HG03520 (cell line): ENCODE measurements around the gene TAS2R5.
"Not testable (repeated sequence)": the region's sequence is repeated elsewhere in the genome, so short reads cannot be mapped to it uniquely, and the experiment has no call there.

Experiments
- ATAC-seq: cut with Tn5 transposase; IDR thresholded peaks from one replicate; pipeline ENCODE4 v1.9.1; 2021; ENCODE audit warnings: mild to moderate bottlenecking, moderate library complexity; ENCODE audit not compliant: unreplicated experiment

Gene TAS2R5, protein sequence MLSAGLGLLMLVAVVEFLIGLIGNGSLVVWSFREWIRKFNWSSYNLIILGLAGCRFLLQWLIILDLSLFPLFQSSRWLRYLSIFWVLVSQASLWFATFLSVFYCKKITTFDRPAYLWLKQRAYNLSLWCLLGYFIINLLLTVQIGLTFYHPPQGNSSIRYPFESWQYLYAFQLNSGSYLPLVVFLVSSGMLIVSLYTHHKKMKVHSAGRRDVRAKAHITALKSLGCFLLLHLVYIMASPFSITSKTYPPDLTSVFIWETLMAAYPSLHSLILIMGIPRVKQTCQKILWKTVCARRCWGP

GRCh38 chr7:141789917-141790316 is at the start of gene TAS2R5:
Gene TAS2R5, plus strand, starts transcription at chr7:141790217. Its CDS starts 145 bp downstream, at chr7:141790362.
- ATAC-seq: no peak

GRCh38 chr7:141742229-141742628 is 47.8 kb upstream of the TAS2R5 start:
- no peak for ATAC-seq

DNA sequence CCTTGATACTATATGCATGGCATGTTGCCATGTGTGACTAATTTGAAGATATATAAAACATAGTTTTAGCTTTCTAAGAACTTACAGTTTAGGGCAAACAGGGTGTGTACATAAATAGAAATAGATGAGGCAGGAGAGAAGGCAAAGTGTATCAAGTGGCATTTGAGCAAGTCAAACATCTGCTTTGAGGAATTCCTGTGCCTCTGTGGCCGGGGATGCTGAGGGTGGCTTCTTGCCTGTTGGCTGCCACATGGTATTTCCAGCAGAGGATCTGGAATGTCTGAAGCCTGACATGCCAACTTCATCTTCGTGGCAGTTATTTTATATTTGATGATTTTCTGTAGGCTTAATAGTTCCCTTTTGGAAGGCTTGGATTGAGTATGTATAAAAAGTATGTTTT is 45.9 kb upstream of the TAS2R5 start:
- ATAC-seq: no peak

DNA sequence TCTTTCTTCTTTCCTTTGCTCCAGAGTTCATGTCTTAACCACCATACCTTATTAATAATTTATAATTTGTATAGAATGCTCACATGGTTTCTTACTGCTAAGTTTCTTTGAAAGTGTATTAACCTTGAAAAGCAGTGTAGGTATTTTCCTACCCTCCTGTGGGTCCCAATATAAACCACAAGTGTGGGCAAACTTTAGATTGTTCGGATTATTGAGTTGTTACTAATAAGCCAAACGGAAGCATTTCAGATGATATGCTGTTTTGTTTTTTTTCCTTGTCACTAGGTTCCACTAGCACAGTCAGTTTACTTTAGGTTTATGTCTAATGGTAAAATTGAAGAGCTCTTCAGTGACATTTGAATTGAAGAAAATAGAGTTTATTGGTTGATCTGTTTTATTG is 41.6 kb upstream of the TAS2R5 start:
- ATAC-seq: no peak

- not testable (repeated sequence) for ATAC-seq
These were observed 38.1 kb upstream of the TAS2R5 start for GRCh38 chr7:141751904-141752303.

- ATAC-seq: no peak
These were observed 37.4 kb upstream of the TAS2R5 start for GRCh38 chr7:141752634-141753033.

GRCh38 chr7:141754939-141755338 is 35.1 kb upstream of the TAS2R5 start:
- ATAC-seq: no peak

DNA sequence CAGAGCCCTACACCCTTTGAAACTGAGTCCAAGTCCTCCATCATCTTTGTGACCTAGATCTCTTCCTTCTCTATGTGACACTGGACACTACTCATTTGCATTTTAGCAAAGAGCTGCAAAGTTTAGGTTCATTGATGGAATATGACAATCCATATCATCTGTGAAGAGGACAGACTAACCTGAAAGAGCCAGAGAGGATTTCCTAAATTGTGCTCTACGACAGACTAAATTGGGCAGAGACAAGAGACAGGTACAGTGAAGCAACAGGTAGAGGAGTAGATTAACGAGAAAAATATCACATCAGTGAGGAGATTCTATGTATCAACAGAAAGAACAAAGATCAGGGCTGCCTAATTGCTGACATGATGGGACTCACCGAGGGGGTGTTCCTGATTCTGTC is 26.2 kb upstream of the TAS2R5 start, which contains the start of gene TAS2R3:
Gene TAS2R3 (plus strand): TSS at position 301 of the 400 bp plus-strand sequence. CDS start 62 bp downstream, at position 363.
- ATAC-seq: no peak

DNA sequence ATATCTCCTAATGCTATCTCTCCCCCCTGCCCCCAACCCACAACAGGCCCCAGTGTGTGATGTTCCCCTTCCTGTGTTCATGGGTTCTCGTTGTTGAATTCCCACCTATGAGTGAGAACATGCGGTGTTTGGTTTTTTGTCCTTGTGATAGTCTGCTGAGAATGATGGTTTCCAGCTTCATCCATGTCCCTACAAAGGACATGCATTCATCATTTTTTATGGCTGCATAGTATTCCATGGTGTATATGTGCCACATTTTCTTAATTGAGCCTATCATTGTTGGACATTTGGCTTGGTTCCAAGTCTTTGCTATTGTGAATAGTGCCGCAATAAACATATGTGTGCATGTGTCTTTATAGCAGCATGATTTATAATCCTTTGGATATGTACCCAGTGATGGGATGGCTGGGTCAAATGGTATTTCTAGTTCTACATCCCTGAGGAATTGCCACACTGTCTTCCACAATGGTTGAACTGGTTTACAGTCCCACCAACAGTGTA is 19.9 kb upstream of the TAS2R5 start:
- ATAC-seq: not testable (repeated sequence)

DNA sequence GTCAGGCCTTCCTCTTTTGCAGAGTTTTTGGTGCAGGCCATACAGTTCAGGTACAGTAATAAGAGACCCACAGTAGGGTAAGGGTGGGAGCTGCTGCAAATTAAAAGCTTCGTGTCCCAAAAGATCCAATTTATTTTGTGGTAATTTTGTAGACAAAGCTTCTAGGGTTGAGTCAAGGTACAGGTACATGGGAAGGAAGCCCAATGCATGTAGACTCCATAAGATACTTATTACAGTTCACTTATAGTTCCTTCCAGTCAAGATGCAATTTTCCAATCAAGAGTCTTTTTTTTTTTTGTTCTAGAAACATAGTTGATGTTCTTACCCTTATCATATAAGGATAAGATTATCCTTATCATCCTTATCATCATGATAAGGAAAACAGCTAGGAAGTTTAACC is 13.6 kb upstream of the TAS2R5 start, which contains the start of gene TAS2R4:
Gene TAS2R4 (plus strand): TSS at position 301 of the 400 bp plus-strand sequence. CDS start 1,815 bp downstream, outside the sequence.
- no peak for ATAC-seq

DNA sequence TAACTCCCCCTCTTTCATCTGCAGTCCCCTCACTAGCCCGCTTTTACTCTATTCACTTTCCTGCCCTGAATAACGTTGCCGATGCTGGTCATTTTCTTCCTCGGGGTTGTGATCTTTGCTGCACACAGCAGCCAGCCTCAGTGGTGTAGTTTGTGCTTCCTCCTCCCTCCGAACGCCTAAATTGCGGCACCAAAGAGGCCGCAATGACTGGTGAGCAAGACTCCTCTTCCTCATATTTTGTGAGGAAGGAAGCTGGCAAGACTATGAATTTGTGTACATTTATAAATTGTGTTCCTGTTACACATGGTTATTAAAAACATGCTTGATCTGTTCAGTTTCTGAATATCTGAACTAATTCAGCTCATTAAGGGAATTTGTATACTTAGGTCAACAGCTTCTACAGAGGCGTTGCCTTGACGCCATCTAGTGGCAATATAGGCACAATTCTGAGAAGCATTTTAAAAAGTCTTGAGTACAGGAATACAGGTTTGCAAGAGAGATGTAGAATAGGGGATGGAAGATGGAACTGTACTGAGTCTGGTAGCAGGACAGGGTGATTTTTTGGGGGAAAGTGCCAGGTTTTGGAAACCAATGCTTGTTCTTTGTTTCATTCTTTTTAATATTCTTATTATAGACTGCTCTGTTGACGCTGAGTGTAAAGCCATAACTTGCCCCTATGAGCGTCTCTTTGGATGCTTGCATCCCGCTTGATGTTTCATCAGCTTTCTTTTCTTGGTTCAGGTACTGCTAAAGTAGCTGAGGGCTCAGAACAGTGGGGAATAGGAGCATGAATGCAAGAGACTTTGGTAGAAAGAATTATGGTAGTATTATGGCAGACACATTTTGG is 4.1 kb upstream of the TAS2R5 start:
- ATAC-seq: peak; percentile 80

DNA sequence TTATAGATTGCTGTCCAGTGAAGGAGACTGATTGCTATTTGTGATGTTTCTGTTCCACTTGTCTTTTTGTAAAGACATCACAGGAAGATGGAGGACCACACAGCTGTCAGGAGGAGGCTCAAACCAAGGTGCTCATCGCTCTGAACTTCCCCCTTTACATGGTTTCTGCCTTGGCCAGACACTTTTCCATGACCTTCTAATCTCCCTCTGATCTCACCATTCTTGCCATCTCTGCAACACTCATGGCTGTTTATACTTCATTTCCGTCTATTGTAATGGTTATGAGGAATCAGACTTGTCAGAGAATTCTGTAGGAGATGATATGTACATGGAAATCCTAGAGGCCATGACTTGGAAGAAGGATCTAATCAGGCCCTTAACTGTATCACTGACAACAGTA is 1.7 kb upstream of the TAS2R5 start:
- ATAC-seq: no peak

DNA sequence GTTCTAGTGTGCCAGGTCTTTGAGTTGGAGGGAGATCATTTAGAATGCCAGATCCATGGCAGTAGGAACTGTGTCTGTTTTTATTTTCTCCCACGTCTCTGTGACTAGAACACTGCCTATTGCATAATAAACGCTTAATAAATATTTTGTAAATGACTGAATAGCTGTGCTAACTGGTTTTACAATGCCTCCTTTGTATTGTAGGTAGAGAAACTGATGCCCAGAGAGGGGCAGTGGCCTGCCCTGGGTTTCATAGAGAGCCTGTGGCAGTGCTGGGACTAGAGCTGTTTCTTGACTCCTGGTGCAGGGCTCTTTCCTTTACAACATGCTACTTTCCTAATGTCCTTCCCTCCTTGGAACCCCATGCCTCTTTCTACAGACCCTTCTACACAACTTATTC is 2.5 kb downstream of the TAS2R5 start:
- ATAC-seq: no peak

- ATAC-seq: no peak
These were observed 30.1 kb downstream of the TAS2R5 start for GRCh38 chr7:141820067-141820466.

- not testable (repeated sequence) for ATAC-seq
These were observed 32.4 kb downstream of the TAS2R5 start for GRCh38 chr7:141822432-141822831.

- no peak for ATAC-seq
These were observed 47.7 kb downstream of the TAS2R5 start for GRCh38 chr7:141837683-141838082.

GRCh38 chr7:141838581-141838980 is 48.6 kb downstream of the TAS2R5 start:
- ATAC-seq: no peak

DNA sequence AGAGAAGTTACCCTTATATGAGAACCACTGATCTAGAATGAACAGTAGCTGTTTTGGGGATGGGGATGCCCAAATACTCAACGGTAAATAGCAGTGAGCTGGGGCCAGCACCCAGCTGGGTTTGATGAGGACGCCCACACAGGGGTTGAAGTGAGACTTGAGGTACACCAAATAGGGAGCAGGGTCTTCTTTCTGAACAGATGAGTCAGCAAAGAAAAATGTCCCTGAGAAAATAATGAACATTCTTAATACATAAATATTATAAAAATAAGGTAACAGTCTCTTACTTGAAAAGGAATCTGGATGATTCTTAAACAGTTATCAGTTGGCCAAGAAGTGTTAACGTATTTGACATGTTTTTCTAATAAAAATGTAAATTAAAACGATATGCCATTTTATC is 49.2 kb downstream of the TAS2R5 start:
- ATAC-seq: no peak

DNA sequence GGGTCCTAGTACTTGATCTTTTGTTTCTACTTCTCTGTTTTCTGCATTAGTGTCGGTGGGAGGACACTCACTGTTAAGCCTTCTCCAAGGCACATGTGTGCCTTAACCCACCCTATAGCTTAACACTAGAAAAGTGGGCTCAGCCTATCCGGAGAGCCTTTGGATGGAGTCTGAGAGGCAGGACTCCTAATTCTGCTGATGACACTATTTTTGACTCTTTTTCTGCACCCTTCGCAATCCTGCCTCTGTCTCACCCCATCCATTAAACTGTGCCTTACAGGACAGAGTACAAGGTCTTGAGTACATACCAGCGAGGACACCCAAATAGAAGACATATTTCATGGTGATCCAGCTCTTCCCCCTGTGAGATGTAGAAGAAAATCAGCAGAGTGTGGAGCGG is 50.7 kb downstream of the TAS2R5 start:
- ATAC-seq: no peak
